ENCODE measurements around the gene PMPCA.

PMPCA gene

DNA sequence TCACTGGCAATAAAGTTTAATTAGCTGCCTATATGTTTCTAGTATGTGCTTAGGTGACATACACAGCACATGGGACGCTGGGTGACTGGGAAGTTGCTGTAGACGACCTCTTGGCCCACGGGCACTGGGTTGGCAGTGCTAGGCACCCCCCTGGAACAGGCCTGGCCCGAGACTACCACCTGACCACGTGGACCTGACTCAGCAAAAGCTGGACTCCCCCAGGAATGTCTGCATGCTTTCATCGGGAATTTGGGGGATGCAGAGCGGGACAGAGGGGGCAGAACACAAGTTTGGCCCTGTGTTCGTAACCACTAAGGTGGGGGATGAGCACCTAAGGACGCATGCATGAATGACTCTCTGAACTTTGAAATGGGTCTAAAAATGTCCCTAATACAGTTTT is 45.8 kb downstream of the PMPCA start:
- DNase-seq (ENCODE audit: low spot score) = no peak

- no peak for DNase-seq (ENCODE audit: low spot score)
Observed at GRCh38 chr9:136457326-136457725, 46.9 kb downstream of the PMPCA start.

DNA sequence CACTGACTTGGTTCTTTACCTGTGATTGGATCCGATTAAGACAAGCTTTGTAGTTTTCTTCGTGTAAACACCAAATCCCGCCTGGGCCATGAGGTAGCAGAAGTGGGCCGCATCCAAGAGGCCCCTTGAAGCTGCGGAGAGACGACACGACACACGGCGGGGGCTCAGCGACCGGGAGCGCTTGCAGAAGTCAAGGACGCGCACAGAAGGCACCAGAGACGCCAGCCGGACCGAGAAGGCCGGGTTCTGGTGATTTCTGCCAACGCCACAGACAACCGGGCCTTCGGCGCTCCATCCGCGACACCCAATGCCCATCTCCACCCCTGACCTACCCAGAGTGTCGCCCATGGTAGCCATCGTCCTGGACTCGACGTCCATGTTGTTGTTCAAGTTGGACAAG is 49.0 kb downstream of the PMPCA start:
- DNase-seq (ENCODE audit: low spot score) = no peak

GRCh38 chr9:136460772-136461325 is 50.4 kb downstream of the PMPCA start:
- no peak for DNase-seq (ENCODE audit: low spot score)

GRCh38 chr9:136462664-136463063 is 52.2 kb downstream of the PMPCA start:
- DNase-seq (ENCODE audit: low spot score) = no peak

GRCh38 chr9:136463578-136463977 is 53.1 kb downstream of the PMPCA start:
- no peak for DNase-seq (ENCODE audit: low spot score)

DNA sequence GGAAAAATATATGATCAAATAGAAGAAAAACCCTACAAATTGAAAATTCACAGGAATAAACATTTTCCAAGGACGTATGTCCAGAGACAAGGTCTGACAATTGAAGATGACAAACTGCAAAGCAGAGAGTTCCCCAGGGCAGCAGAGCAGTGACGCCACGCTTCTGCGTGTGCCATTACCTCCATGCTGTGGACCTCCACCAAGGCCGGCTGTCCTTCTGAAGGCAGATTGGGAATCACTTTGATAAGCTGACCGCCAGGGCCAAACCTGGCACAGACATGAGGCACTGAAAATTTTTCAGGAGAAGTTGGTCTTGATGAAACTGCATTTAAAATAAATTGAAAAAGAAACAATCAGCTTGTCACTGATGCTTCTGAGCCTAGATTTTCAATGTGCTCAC is 53.8 kb downstream of the PMPCA start:
- DNase-seq (ENCODE audit: low spot score) = no peak

GRCh38 chr9:136465500-136466154 is 55.2 kb downstream of the PMPCA start:
- no peak for DNase-seq (ENCODE audit: low spot score)

- no peak for DNase-seq (ENCODE audit: low spot score)
Observed at GRCh38 chr9:136466155-136466541, 55.7 kb downstream of the PMPCA start.

DNA sequence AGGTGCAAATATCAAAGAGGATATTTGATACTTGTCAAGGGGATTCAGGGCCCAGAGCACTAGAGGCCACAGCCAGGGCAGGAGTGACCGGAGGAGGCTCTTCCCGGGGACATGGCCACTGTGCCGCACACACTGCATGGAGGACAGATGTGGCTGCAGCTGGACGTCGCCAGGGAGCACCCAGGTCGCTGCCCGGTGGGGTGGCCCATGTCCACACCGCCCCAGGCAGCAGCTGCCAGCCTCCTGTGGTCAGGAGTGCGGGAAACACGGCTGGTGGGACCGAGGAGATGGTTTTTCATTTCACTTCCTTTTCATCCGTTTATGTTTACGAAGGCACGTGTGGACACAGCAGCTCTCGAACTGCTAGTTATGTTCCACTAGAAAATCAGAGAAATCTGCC is 57.3 kb downstream of the PMPCA start:
- DNase-seq (ENCODE audit: low spot score) = no peak

DNA sequence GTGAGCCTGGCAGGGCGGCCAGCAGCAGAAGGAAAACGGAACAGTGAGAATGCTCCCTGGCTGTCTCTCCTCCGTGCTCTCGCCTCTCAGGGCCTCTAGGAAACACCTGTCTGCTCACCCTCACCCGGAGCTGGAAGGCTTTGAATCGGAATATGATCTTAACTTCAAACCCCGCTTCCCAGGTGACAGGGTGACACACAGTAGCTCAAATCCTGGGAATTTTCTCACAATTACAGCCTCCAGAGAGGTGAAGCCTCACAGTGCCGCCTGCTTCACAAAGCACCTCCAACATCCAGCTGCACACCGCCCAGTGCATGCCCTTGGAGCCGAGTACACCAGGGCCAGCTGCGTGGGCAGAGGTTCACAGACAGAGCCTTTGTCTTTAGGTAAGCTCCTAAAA is 59.9 kb downstream of the PMPCA start:
- no peak for DNase-seq (ENCODE audit: low spot score)

DNA sequence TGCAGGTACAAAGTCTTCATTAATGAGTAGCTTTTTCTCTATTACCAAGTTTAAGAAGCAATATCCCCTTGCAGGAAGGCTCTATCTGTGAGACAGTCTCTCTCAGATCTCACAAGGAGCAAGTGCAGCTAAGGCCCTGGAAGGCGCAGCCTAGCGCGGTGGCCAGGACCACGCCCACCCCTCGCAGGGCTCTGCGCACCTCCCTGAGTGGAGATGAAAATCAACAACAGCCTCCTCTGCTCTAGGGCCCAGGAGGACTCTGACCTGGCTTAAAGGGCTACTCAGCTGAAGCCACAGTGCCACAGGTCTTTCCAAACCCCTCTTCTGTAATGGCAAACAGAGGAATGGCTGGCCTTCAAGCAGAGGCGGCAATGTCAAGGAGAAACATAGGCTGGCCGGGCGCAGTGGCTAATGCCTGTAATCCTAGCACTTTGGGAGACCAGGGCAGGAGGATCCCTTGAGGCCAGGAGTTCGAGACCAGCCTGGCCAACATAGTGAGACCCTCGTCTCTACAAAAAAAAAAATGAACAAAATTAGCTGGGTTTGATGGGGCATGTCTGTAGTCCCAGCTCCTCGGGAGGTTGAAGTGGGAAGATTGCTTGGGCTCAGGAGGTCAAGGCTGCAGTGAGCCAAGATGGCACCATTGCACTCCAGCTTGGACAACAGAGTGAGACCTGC is 60.5 kb downstream of the PMPCA start:
- DNase-seq (ENCODE audit: low spot score) = no peak

DNA sequence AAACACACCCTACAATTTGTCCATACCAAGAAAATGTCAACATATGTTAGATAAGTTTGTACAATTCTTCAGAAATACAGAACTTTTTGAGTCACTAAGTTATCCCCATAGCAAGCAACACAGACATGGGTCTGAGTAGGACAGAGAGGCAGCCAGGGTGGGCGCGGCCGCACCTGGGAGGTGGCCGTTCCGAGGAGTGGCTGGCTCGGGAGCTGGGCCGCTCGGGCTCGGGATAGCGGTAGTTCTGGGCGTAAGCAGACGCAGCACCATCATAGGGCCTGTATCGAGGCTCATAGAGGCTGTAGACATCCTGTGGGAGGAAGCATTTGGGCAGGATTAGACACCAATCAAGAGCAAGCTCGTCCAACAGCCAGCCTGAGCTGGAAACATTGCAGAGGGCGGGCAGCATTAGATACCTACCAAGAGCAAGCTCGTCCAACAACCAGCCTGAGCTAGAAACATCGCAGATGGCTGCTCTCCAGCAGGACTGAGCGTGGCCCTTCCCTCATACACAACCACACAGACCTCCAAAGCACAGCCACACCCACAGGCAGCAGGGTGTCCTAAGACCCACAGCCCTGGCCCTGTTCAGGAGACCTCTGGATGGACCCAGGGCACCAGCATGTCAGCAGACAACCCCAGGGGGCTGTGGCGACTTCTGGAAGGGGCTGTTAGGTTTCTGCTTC is 61.5 kb downstream of the PMPCA start:
- DNase-seq (ENCODE audit: low spot score) = no peak

GRCh38 chr9:136472640-136473353 is 62.3 kb downstream of the PMPCA start:
- no peak for DNase-seq (ENCODE audit: low spot score)

- DNase-seq (ENCODE audit: low spot score) = no peak
Observed at GRCh38 chr9:136473354-136473721, 62.9 kb downstream of the PMPCA start.
